ENCODE results near the gene CTIF.

CTIF gene

DNA sequence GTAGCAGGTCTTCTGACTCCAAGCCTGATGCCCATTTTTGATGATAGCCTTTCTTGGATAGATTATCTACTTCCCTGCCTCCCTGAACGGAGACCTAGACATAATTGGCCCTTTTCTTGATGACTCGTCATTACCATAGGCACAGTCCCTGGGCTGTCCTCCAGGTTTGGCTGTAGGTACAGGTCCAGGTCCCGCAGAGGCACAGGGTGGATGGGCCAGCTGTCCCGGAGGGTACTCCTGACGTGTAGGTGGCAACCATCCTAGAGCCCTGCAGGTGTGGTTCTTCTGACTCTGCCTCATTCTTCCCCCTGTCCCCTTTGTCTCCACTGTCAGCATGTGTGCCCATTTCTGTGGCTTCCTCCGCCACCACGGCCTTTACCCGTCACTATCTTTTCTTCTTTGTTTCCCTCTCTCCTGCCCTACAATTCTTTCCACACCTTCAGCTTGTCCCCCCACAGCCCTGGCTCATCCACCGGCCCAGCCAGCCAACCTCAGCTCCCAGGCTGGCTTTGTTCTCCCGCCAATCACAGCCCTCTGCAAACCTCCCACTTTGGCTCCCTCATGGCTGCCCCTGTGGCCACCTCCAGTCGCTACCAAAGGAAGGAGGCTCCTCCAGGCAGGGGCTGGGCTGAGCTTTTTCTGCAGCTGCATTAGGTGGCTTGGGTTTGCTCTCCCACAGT is 309.1 kb downstream of the CTIF start:
- DNase-seq (ENCODE audit: low read depth, low spot score) = no peak

GRCh38 chr18:48848641-48849143 is 309.9 kb downstream of the CTIF start:
- no peak for DNase-seq (ENCODE audit: low read depth, low spot score)

DNA sequence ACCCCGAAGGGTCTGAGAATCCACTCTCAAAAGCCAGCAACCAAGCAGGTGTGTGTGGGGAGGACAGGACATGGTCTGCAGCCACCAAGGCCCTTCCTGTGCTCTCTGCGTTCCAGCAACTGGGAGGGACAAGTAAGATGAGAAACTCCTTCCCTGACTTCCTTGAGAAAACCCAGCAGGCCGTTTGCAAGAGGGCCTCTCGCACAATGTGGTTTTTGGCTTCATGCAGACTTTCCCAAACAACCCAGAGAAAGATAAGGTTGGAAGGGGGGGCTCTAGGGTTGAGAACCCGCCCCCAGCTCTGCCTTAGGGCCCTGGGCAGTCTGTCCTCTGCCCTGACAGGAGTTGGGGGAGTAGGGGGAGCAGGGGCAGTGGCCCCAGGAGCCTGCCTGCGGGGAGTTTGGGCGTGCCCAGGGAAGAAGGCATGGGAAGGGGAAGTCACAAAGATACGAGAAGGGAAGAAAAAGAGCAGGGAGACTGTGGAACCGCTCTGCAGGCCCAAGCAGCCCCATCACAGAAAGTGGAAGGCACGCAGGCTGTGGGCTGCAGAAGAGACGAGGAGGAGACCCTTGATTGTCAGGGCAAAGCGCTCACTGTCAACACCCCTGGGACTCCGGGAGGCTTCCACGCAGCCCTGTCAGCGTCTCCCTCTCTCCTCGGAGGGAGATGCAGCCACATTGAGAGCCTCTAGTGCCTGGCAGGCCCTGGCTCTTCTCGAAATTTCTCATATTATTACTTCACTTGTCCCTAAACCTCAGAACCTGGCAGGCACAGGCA is 312.2 kb downstream of the CTIF start:
- DNase-seq (ENCODE audit: low read depth, low spot score) = no peak

- no peak for DNase-seq (ENCODE audit: low read depth, low spot score)
These were observed 312.7 kb downstream of the CTIF start for GRCh38 chr18:48851599-48851960.

GRCh38 chr18:48852292-48852691 is 313.5 kb downstream of the CTIF start:
- no peak for DNase-seq (ENCODE audit: low read depth, low spot score)

GRCh38 chr18:48852794-48853193 is 314.0 kb downstream of the CTIF start:
- DNase-seq (ENCODE audit: low read depth, low spot score) = no peak

DNA sequence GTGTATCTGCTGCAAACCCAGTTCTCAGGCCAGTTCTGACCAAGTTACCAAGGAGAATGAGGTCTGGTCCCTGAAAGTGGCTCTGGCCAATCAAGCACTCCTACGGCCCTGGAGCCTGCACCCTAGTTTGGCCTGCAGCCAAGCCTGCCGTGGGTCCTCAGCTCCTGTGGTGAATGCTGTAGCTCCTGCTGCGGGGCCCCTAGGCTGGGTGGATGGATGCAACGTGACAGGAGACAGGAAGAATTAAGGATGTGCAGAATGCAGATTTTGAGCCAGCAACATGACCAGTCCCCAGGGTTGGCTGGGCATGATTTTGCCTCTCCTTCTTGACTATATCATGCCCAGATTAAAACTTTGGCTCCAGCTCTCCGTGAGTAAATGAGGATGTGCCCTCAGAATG is 314.8 kb downstream of the CTIF start:
- no peak for DNase-seq (ENCODE audit: low read depth, low spot score)

- no peak for DNase-seq (ENCODE audit: low read depth, low spot score)
These were observed 315.9 kb downstream of the CTIF start for GRCh38 chr18:48854780-48855179.

DNA sequence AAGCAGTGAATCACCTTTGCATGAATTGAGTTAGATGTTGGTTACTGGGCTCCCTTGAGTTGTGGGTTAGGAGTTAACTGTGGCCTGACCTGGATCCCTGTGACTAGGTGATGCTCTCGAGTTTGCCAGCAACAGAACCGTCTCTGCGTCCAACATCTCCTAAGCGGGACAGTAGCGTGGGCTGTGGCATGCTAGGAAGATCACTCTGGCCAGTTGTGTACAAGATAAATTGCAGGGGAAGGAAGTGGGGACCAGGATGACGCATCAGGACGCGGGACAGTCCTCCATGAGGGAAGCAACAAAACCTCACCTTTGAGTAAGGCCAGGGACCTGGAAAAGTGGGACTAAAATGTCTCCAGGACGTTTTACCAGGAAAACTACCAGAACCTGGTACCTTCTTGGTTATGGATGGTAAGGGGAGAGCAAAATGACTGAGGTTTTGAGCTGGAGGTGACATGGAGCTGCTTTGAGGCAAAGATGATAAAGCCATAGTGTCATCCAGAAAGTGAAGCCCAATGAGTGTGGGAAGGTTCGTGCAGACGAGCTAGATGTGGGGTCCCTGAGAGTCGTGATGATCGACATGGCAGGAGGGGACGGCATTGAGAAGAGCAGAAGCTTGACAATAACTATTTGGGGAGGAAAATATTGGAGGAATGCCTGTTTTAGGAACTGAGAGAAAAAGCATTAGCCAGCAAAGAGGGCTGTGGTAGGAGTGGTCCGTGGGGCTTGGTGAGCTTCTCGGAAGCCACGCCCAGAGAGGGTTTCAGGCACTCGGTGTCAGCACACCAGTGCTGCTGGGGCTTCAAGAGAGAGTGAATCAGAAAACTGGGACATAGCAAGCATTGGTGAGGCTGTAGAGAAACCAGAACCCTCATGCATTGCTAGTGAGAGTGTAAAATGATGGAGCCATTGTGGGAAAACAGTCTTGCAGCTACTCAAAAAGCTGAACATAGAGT is 316.9 kb downstream of the CTIF start:
- no peak for DNase-seq (ENCODE audit: low read depth, low spot score)

GRCh38 chr18:48857023-48857694 is 318.3 kb downstream of the CTIF start:
- no peak for DNase-seq (ENCODE audit: low read depth, low spot score)

DNA sequence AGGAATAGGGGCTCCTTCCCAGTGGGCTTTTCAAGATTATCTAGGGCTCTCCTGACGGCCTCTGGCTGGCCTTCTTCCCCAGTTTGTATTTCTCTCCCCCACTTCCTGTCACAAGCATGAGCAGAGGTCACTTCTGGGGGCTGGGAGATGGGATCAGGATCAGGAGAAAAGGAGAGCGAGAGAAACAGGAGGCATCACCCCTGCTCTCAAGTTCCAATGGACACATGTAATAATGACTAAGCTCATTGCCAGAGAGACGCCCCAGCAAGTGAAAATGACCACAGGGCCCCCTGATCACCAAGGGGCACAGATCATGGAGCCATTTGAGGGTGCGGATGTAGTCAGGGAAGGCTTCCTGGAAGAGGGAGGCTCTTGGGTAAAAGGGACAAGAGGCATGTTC is 319.8 kb downstream of the CTIF start:
- DNase-seq (ENCODE audit: low read depth, low spot score) = no peak

DNA sequence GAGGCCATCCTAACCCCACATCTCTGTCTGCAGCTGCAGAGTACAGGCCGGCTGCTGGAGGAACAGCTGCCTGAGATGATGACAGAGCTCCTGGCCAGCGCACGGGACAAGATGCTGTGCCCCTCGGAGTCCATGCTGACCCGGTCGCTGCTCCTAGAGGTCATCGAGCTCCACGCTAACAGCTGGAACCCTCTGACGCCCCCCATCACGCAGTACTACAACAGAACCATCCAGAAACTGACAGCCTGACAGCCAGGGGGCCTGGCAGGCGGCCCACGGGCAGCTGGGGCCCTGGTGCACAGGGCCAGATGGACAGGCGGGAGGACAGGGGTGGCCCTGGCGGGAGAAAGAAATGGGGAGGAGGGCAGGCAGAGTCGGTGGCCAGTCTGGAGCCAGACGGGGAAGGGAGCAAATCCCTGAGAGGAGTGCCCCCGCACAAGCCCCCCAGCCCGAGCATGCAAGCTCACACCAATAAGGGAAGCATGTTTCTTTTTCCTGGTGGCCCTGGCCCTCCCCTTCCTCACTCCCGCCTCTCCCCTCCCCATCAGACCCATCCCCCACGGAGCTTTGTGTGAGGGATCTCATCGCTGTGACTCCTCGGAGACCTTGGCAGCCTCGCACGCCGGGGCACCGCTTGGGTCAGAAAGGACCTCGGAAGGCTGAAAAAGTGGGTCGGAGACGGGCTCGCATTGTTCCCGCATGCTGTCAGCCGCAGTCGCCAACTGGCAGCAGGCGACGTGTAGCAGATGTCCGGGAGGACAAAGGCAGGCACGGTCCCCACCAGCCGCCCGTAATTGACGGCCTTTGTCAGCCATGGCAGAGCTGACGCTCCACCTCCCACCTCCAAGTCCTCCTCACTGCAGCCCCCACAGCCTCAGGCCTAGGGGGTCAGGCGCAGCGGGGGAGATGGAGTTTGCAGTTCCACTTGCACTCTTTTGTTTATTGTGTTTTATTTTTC is 320.8 kb downstream of the CTIF start:
- DNase-seq (ENCODE audit: low read depth, low spot score) = no peak

GRCh38 chr18:48860269-48861180 is 321.7 kb downstream of the CTIF start:
- no peak for DNase-seq (ENCODE audit: low read depth, low spot score)

DNA sequence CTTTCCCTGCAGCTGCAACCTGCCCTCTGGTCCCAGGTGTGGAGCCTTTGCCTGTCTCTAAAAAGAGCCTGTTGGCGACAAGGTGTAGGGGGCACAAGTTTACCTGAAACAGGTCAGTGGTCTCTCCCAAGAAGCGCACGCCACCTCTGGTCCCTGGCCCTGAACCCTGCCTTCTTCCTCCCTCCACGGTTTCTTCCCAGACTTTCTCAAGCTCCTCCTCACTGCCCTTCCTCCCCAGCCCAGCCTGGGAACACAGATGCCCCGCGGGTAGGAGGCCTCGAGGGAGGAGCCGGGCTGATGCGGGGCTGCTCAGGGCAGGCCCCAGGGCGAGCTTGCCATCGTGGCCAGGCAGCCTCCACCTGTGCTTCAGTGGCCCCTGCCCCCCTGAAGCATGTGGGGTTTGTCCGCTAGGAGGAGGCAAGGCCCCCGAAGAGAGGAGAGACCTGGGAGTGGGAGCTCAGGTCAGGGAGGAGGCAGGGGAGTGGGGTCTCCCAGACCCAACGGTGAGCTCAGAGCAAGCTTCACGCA is 322.4 kb downstream of the CTIF start:
- DNase-seq (ENCODE audit: low read depth, low spot score) = no peak

GRCh38 chr18:48862132-48862531 is 323.3 kb downstream of the CTIF start:
- no peak for DNase-seq (ENCODE audit: low read depth, low spot score)

GRCh38 chr18:48862678-48863270 is 323.9 kb downstream of the CTIF start:
- DNase-seq (ENCODE audit: low read depth, low spot score) = no peak

DNA sequence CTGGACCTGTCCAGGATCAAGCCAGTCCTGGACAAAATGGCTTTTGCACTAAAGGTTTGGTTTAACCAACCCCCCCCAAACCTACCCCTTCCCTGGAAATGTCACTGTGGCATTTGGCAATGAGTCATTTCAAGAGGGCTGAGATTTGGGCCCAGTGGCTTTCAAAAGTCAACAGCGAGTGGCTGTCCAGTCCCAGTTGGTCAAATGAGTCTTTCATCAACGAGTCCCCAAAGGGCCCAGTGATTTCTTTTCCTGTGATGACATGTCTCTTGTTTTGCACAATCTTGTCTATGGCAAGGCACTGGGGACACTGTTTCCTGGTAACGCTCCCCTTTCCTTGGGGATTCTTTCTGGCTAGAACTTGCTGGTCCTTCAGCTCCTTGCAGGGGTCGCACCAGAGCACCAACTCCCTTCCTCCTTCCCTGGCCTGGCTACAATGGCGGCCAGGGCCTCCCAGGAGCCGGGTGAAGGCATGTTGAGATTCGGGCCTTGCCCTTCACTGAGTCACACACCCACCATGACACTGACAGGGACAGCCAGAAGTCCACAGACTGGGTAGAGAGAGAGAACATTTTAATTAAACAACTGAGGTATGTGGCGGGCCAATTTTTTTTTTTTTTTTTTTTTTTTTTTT is 324.7 kb downstream of the CTIF start:
- no peak for DNase-seq (ENCODE audit: low read depth, low spot score)

DNA sequence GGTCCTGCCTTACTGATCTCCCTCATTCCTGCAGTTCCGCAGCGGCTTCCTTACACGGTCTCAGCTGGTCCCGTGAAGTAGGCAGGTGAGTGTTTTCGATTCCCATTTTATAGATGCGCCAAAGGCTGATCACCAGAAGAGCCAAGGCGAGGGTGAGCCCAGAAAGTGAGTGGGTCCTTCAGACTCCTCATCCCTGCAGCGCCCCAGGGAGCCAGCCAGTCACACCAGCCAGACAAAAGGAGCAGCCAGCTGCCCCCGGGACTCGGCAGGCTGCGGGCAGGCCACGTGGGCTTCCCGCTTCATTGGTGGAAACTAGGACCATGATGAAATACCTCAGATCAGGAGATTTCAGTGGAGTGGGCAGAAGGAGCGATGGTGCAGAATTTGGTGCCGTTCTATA is 326.0 kb downstream of the CTIF start:
- no peak for DNase-seq (ENCODE audit: low read depth, low spot score)

Data from activated naive CD8-positive, alpha-beta T cell treated with anti-CD3 and anti-CD28 coated beads, Interleukin-2, amount 50 U/mL, for 16 hours (primary cell).